GM19193 (cell line): ENCODE measurements around the gene PPFIA2.

ENCODE experiments used
- POLR2A ChIP-seq: IDR thresholded peaks from 4 replicates; pipeline ENCODE4 v1.6.1; 2011; ENCODE audit not compliant: insufficient read depth, insufficient read length; ENCODE audit errors: extremely low read depth

The PPFIA2 gene

DNA sequence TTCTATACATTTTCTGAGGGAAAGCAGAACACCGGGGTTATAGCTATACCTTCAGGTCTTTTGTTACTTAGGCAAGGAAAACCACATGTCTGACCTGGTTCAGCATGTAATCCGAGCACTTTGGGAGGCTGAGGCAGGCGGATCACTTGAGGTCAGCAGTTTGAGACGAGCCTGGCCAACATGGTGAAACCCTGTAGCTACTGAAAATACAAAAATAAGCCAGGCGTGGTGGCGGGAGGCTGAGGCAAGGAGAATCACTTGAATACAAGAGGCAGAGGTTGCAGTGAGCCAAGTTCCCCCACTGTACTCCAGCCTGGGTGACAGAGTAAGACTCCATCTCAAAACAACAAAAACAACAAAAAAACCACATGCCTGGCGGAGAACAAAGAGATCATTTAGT is 503.7 kb downstream of the PPFIA2 start:
- no peak for TF ChIP-seq POLR2A

DNA sequence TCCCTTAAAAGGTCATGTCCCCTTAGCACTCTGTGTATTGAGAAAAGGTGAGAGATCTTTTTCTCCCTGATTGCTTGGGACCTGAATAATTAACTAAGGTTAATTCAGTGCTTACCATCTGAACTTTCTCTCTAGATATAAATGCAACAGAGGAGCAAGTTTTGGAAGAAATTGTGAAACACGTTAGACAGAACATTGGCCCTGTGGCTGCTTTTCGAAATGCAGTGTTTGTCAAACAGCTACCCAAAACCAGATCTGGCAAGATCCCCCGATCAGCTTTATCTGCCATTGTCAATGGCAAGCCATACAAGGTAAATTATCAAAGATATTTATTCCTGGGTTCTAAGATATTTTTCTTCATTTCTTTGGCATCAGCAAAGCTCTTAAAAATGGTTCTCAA is 505.8 kb downstream of the PPFIA2 start:
- no peak for TF ChIP-seq POLR2A

- TF ChIP-seq POLR2A: no peak
Measured at GRCh38 chr12:81252228-81252627, 506.9 kb downstream of the PPFIA2 start.

DNA sequence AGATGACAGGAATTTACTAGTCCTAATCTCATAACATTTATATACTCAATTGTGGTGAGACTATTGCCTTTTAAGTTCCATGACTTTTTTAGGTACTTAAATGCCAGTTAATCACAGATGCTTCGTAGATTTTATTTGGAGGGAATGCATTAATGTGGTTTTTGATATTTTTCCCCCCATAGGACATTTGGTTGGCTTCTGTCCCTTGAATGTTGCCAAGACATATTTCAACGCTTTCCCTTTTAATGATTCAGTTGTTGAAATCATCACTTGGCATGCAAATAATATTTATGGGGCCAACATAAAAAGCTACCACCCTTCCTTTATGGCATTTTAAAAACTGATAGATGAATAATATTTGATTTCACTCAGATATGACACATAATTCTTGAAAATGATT is 509.2 kb downstream of the PPFIA2 start:
- TF ChIP-seq POLR2A: no peak

DNA sequence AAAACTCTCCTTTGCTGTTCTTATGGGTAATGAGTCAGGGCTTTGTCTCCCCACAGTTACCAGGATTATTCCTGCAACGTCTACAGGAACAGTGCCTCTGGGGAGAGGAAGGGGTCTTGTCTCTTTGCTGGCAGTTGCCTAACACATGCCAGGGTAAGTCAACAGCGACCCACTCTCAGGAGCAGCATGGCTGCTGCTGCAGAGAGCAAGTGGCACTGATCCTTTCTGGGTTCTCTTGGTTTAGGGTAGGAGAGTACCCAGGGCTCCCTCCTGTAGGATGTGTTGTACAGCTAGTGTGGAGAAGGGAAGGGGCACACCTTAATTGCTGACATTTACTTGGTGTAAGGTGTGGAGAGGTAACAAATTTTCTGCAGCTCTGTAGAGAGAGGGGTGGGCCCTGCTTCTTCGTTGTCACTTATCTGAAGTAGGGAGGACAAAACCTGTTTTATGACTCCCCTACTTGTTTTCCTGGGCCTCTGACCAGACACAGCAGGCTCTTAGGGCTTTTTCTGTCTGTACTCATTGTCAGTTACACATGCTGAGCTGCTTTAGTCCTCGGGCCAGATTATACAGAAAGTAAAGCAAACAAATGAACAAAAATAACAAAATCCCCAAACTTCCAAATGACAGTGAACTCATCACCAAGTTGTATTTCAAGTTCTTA is 513.1 kb downstream of the PPFIA2 start:
- TF ChIP-seq POLR2A: no peak

DNA sequence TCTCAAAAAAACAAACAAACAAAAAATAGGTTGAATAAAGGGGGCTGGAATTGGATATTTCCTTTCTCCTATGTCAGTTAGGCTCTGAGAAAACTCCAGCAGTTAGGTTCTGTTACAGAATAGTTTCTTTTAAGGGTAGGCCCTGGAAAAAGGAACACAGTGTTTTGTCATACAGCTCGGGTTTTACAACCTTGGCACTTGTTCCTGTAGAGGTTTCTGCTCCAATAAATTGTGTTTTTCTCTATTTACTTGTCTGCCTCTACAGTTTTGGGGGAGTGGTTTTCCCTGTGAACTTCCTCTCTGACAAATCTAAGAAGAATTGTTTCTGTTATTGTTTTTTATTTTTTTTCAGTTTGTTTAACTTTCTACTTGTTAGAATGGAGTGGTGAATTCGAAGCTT is 513.7 kb downstream of the PPFIA2 start:
- TF ChIP-seq POLR2A: no peak

DNA sequence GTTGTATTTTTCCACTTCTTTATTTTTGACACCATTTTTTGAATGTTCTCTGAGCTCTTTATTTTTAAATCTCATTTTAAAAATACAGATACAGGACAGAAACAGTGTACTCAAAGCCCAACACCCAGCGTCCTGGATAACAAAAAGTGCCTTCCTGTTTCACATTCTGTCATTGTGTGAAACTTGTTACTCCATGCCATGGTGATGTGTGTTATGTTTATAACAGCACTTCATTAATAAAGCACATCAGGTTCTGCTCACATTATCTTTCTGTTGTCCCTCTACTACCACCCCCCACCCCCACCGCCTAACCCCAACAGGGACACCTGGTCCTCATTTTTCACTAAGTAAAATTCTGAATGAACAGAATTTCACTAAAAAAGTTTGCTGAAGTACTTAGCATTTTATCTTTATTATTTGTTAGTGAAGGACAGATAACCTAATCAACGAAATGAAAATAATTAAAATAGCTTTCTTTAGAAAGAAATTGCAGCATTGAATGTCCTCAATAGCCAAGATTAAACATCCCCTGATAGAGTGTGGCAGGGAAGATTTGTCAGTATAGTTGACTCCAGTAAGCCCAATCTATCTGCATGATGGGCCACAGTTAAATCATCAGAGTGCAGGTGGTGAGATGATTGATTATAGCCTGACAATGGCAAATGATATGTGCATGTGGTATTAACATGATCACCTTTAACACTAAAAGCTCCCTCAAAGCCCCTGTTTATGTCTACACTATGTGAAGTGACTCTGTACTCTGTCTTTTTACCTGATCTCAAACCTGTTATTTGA is 527.4 kb downstream of the PPFIA2 start:
- no peak for TF ChIP-seq POLR2A

DNA sequence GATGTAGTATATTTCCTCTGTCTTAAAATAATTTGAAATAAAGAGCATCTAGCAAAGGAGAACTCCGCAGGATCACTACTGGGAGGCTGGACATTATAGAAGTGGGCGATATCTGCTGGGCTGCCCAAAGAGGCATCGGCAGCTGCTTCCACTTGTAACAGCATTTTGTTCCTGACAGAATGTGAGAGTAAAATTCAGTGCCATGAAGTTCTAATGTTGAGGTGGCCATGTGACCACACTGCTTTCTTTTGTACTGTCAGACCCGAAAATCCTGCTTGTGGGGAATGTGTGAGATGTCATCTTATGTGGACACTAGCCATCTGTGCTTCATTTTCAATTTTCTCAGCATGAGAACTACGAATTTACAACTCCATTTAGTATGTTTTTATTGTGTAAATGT is 529.4 kb downstream of the PPFIA2 start:
- no peak for TF ChIP-seq POLR2A

DNA sequence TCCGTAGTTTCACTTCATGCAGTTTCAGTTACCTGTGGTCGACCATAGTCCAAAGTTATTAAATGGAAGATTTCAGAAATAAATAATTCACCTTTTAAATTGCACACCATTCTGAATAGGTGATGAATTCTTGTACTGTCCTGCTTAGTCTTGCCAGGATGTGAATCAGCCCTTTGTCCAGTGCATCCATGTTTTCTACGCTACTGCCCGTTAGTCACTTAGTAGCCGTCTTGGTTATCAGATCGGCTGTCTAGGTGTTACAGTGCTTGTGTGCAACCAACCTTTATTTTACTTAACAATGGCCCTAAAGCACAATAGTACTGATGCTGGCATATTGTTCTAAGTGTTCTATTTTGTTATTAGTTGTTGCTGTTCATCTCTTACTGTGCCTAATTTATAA is 534.5 kb downstream of the PPFIA2 start:
- TF ChIP-seq POLR2A: no peak

DNA sequence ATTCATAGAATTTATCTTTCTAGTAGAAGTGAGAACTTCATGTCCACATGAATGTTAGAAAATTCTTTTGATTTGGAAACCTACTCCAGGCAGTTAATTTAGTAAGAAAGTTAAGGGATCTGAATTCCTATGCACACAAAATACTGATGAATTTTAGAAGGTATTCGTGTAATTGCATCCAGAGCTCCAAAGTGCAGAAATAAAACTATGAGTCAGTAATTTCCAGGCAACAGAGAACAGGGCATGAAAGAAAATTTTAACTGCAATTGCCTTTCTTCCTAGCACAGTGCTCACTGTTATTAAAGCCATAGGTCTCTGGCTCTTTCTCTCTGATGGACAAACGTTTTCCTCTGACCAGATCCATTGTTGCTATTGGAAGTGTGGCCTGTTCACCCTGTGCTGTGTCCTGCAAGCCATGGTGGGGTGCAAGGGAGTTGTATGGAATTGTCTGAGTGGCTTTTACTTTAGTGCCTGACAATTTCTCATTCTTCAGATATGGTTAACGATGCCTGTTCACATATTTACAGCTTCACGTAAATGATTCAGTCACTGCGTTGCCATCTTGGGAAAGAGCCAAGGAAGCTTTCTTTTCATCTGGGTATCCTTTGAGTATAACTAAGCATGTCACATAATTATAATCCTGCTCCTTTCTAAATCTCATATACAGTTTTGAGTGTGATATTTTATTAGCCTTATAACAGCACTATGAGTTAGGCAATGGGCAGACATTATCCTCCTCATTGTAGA is 536.1 kb downstream of the PPFIA2 start:
- TF ChIP-seq POLR2A: no peak

- TF ChIP-seq POLR2A: no peak
Measured at GRCh38 chr12:81221681-81222080, 537.5 kb downstream of the PPFIA2 start.

- no peak for TF ChIP-seq POLR2A
Measured at GRCh38 chr12:81216739-81217138, 542.4 kb downstream of the PPFIA2 start.

GRCh38 chr12:81212996-81213696 is 546.0 kb downstream of the PPFIA2 start:
- no peak for TF ChIP-seq POLR2A

DNA sequence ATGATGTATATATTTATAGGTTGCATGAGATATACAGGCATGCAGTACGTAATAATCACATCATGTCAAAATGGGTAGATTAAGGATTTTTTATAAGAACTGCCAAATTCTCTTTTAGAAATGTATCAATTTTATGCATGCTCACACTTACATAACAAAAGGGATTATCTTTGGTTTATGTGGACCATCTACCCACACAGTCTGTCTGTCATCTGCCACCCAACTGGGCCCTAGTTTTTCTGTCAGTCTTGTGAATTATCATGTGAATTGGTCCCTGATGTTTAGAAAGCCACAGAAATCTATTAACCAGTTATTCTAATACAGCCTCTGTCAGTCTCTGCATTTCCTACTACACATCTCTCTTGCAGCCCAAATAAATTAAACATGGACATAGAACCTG is 547.8 kb downstream of the PPFIA2 start:
- no peak for TF ChIP-seq POLR2A

- TF ChIP-seq POLR2A: no peak
Measured at GRCh38 chr12:81209012-81209411, 550.1 kb downstream of the PPFIA2 start.
